ENCODE results near the gene JMJD4.
A peak's percentile ranks its signal among the peaks of the same experiment; 100 is the strongest.

GRCh38 chr1:227729881-227730629 lies 5.0 kb downstream of the JMJD4 start:
- TF ChIP-seq, protein P1, sequence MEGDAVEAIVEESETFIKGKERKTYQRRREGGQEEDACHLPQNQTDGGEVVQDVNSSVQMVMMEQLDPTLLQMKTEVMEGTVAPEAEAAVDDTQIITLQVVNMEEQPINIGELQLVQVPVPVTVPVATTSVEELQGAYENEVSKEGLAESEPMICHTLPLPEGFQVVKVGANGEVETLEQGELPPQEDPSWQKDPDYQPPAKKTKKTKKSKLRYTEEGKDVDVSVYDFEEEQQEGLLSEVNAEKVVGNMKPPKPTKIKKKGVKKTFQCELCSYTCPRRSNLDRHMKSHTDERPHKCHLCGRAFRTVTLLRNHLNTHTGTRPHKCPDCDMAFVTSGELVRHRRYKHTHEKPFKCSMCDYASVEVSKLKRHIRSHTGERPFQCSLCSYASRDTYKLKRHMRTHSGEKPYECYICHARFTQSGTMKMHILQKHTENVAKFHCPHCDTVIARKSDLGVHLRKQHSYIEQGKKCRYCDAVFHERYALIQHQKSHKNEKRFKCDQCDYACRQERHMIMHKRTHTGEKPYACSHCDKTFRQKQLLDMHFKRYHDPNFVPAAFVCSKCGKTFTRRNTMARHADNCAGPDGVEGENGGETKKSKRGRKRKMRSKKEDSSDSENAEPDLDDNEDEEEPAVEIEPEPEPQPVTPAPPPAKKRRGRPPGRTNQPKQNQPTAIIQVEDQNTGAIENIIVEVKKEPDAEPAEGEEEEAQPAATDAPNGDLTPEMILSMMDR (IDR thresholded peaks at IDR 0.05), result peak; percentile 38 to 76 (median 66)
- no peak for TF ChIP-seq POLR2A (IDR thresholded peaks at IDR 0.05)

All from heart left ventricle (tissue), 13 donors.